Fibroblast of villous mesenchyme (primary cell): ENCODE results near the gene MTHFD1L. TPM values are rescaled to one million over a fixed set of nuclear protein-coding genes. Genes with fewer than 3 reads are reported as not detected.

ENCODE experiments used
- DNase-seq: peaks from one replicate; pipeline ENCODE4 v3.0.0-alpha.2; 2010; ENCODE audit warnings: low read depth
- H3K4me3 ChIP-seq: 2 replicates; pipeline ENCODE4 v1.5.1; 2011; ENCODE audit warnings: low read depth, mild to moderate bottlenecking, low read length
- total RNA-seq: library from RNA; depleted of rRNA; stranded (reverse); fragments of >200 nt; gene quantifications from 2 replicates; pipeline ENCODE4 v1.2.3, GENCODE V29; 2012
- TF ChIP-seq, protein P1 (sequence below): IDR thresholded peaks from 2 replicates; pipeline ENCODE4 v1.5.1; 2012; ENCODE audit warnings: low read depth, mild to moderate bottlenecking, low read length; ENCODE audit not compliant: insufficient read depth

MTHFD1L gene
- total RNA-seq, 1 donor = 43.2 TPM

DNA sequence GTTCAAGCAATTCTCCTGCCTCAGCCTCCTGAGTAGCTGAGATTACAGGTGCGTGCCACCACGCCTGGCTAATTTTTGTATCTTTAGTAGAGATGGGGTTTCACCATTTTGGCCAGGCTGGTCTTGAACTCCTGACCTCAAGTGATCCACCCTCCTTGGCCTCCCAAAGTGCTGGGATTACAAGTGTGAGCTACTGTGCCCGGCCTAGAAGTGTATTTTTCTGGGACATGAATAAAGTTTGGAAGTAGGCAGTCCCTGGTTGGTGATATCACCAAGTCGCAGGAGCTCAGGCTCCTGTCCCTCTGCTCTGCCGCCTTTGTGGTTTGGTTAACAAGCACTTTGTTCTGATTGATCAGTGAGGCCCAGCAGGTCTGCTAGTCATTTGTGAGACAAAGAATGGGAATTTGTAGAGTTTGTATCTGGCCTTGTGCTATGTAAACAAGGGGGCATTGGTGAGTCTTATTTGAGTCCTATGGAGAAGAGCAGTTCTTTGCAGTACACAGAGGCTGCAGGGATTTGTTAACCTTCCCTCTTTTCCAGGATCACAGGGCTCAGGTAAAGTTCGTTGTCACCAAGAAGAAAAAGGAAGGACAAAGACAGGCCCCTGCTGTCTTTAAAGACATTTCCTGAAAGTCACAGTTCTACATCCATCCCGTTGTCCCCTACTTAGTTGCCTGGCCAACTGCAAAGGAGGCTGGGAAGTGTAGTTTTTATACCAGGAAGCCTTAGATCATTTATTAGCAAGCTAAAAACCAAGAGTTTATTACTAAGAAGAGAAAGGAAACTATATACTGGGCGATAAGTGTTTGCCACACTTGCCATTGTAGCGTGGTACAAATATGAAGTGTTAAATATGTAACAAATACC lies 13.1 kb downstream of the MTHFD1L start:
- TF ChIP-seq, protein P1, sequence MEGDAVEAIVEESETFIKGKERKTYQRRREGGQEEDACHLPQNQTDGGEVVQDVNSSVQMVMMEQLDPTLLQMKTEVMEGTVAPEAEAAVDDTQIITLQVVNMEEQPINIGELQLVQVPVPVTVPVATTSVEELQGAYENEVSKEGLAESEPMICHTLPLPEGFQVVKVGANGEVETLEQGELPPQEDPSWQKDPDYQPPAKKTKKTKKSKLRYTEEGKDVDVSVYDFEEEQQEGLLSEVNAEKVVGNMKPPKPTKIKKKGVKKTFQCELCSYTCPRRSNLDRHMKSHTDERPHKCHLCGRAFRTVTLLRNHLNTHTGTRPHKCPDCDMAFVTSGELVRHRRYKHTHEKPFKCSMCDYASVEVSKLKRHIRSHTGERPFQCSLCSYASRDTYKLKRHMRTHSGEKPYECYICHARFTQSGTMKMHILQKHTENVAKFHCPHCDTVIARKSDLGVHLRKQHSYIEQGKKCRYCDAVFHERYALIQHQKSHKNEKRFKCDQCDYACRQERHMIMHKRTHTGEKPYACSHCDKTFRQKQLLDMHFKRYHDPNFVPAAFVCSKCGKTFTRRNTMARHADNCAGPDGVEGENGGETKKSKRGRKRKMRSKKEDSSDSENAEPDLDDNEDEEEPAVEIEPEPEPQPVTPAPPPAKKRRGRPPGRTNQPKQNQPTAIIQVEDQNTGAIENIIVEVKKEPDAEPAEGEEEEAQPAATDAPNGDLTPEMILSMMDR = no peak
- no peak overlapping the region for H3K4me3 ChIP-seq
- no peak for DNase-seq

DNA sequence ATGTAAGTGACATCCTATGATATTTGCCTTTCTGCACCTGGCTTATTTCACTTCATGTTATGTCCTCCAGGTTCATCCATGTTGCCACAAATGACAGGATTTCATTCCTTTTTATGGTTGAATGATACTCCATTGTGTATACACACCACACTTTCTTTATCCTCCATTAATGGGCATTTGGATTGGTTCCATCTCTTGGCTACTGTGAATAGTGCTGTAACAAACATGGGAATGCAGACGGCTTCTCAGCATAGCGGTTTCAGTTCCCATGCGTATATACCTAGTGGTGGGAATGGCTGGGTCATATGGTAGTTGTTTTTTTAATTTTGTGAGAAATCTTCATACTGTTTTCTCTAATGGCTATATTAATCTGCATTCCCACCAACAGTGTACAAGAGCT lies 14.8 kb downstream of the MTHFD1L start:
- no peak overlapping the region for H3K4me3 ChIP-seq
- TF ChIP-seq, protein P1 = no peak

DNA sequence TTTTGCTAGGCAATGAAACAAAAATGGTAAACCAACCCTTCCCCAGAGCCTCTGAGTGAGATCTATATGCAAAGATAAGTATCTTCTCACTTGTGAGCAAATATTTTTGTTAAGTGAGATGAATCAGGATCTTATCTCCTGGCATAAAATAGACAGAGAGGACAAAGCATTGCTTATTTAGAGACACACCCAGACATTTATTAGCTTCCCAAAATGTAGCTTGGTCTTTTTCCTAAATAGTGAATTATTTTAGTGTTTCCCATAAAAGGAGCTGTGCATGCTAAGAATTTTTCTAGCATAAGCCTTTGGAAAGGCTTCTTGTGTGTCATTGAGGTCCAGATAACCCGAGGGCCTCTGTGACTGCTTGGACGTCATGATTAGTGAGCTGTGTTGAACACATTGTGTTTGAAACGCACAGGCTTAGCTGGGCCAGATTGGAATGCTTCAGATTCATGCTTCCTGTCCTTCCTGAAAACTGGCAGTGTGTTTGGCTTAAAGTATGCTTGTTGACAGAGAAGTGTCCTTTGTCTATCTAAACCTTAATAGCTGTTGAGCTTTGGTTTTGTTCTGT lies 16.5 kb downstream of the MTHFD1L start:
- H3K4me3 ChIP-seq = no peak overlapping the region
- TF ChIP-seq, protein P1 = no peak
- peak; percentile 97 for DNase-seq

More for the DNA sequence above, 14.8 kb downstream of the MTHFD1L start:
- no peak for DNase-seq

DNA sequence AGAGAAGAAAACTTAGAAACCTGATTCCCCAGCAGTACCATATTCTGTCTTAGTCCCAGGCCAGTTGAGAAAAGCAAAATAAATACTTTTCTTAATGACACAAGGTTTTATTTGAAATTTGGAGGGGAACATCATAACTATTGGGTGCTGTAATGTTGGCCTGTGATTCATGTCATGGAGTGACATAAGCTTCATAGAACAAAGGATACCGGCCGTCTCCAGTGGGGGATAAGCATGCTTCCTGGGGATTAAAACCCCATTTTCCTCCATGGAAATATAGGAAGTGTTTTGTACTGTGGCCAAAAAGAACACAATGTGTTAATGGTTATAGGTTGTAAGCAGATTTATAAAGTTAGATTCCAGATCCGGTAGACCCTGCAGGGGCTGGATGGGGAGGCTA lies 18.0 kb downstream of the MTHFD1L start:
- H3K4me3 ChIP-seq = no peak overlapping the region
- TF ChIP-seq, protein P1 = no peak
- DNase-seq = no peak

DNA sequence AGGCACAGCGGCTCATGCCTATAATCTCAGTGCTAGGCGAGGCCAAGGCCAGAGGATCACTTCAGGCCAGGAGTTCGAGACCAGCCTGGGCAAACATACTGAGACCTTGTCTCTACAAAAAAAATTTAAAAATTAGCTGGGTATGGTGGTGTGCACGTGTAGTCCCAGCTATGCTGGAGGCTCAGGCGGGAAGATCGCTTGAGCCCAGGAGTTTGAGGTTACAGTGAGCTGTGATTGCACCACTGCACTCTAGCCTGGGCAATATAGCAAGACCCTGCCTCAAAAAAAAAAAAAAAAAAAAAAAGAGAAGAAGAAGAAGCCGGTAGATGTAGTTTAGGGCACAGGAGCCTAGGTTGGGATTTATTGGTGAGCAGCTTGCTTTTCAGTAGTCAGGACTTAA lies 20.7 kb downstream of the MTHFD1L start:
- H3K4me3 ChIP-seq = no peak overlapping the region
- no peak for DNase-seq
- TF ChIP-seq, protein P1 = no peak

DNA sequence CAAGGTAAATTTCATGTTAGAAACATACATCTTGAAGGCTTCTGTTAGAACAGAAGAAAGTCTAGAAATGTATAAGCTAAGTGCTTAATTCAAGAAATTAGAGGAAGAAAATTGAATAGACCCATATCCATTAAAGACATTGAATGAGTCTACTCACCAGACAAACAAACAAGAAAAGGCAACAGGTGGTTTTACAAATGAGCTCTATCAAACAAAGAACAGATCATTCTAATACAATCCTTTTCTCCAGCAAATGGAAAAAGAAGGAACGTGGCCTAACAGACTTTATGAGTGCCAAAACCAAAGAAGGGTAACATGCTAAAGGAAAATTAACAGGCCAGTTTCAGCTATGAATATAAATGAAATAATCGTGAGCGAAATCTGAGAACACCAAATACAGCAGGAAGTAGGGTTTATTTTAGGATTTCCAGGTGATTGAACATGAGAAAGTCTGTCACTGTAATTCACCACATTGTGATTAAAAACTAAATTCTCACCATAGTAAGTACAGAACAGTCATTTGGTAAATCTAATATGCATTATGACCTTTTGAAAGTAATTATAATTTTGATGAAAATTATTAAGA lies 22.6 kb downstream of the MTHFD1L start:
- H3K4me3 ChIP-seq = no peak overlapping the region
- DNase-seq = no peak
- TF ChIP-seq, protein P1 = no peak
